DND-41 (cell line): ENCODE results near the gene NT5M.

Experiments
- CTCF ChIP-seq: IDR thresholded peaks from 2 replicates; pipeline ENCODE4 v1.5.1; 2012; ENCODE audit warnings: borderline replicate concordance, low read length, moderate library complexity, mild to moderate bottlenecking; ENCODE audit not compliant: poor library complexity, severe bottlenecking; ENCODE audit errors: extremely low read depth
- EZH2 ChIP-seq: IDR thresholded peaks from 3 replicates; pipeline ENCODE4 v1.6.1; 2012; ENCODE audit warnings: borderline replicate concordance, low read depth, mild to moderate bottlenecking, moderate library complexity, low read length, inconsistent platforms; ENCODE audit not compliant: severe bottlenecking

GRCh38 chr17:17356149-17356930 is 53.2 kb downstream of the NT5M start:
- TF ChIP-seq EZH2 (no peak), CTCF (peak; percentile 100)
